ENCODE measurements around the gene GPNMB.
A peak's percentile ranks its signal among the peaks of the same experiment; 100 is the strongest.

The GPNMB gene

DNA sequence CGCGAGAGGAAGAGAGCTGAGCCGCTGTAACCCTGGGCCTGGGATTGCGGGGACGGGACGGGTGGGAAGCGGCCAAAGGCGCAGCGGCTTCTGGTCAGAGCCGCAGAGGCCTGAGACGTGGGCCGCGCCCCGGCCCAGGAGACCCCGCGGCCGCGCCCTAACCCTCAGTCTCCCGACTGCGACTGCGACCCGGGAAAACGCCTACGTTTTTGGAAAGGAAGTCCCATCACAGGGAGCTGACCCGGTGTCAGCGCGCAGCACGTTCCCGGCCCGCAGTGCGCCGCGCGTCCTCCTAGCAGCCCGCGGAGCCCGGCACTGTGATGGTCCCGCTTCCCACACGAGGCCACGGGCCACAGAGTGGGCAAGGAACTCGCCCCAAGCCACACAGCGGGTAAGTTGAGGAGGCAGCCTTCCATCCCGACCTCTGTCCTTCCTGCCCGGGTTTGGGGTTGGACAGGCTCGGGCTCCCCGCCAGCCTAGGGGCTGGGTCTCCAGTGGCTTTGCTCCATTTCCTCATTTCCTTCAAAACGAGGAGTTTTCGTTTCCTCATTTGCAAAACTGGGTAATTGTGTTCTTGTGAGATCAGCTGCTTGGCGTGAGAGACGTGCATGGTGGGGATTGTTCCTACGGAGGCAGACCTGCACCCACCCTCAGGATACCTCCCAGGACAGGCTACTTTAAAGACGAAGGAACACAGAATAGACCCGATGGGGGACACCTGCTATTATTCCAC, 1.2 kb downstream of the GPNMB start:
- peak; percentile 14 to 26 for DNase-seq (ENCODE audit: low read depth in 2 of 2)
- H3K4me3 ChIP-seq (replicated peaks in 1 of 2; ENCODE audit: low read depth in 2 of 2, low read length in 2 of 2) = peak overlapping the region; percentile 46 to 58
- no peak for TF ChIP-seq CTCF (IDR thresholded peaks at IDR 0.05; ENCODE audit: low read depth, low read length)

GRCh38 chr7:23249486-23249885, 2.9 kb downstream of the GPNMB start:
- no peak for DNase-seq (ENCODE audit: low read depth in 2 of 2)
- no peak overlapping the region for H3K4me3 ChIP-seq (replicated peaks in 1 of 2; ENCODE audit: low read depth in 2 of 2, low read length in 2 of 2)
- TF ChIP-seq CTCF (IDR thresholded peaks at IDR 0.05; ENCODE audit: low read depth, low read length) = no peak

DNA sequence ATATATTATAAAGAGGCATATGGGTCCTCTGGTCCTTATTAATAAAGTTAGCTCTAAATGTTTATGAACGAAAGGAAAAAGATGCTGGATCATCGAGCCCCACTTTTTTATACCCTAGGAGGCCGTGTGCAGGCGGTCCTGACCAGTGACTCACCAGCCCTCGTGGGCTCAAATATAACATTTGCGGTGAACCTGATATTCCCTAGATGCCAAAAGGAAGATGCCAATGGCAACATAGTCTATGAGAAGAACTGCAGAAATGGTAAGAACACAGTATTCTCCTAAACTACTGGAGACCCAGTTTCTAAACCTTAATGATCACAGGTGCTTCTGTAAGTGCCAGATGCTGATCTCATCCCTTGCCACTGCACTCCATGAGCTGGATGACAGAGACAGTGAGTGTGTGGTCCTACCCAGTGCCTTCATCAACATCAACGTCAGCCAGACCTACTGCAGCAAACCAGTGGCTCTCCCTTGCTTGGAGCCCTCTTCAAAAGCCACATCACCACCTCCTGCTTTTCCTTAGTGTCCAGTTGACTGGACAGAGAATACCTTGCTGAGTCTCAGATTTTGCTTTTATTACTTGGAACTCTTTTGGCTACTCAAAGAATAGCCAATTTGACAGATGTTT, 7.6 kb downstream of the GPNMB start:
- DNase-seq (ENCODE audit: low read depth in 2 of 2) = peak in 1 of 2 donors; percentile 53
- H3K4me3 ChIP-seq (replicated peaks in 1 of 2; ENCODE audit: low read depth in 2 of 2, low read length in 2 of 2) = no peak overlapping the region
- TF ChIP-seq CTCF (IDR thresholded peaks at IDR 0.05; ENCODE audit: low read depth, low read length) = no peak

GRCh38 chr7:23256731-23257130, 10.2 kb downstream of the GPNMB start:
- H3K4me3 ChIP-seq (replicated peaks in 1 of 2; ENCODE audit: low read depth in 2 of 2, low read length in 2 of 2) = no peak overlapping the region
- DNase-seq (ENCODE audit: low read depth in 2 of 2) = no peak
- TF ChIP-seq CTCF (IDR thresholded peaks at IDR 0.05; ENCODE audit: low read depth, low read length) = no peak

GRCh38 chr7:23260371-23260770, 13.8 kb downstream of the GPNMB start:
- no peak for TF ChIP-seq CTCF (IDR thresholded peaks at IDR 0.05; ENCODE audit: low read depth, low read length)
- no peak overlapping the region for H3K4me3 ChIP-seq (replicated peaks in 1 of 2; ENCODE audit: low read depth in 2 of 2, low read length in 2 of 2)
- DNase-seq (ENCODE audit: low read depth in 2 of 2) = no peak

GRCh38 chr7:23261843-23262452, 15.4 kb downstream of the GPNMB start:
- peak; percentile 94 for TF ChIP-seq CTCF (IDR thresholded peaks at IDR 0.05; ENCODE audit: low read depth, low read length)
- no peak overlapping the region for H3K4me3 ChIP-seq (replicated peaks in 1 of 2; ENCODE audit: low read depth in 2 of 2, low read length in 2 of 2)
- peak; percentile 75 to 76 for DNase-seq (ENCODE audit: low read depth in 2 of 2)
